ENCODE data around the gene BZW2.

GRCh38 chr7:16735020-16735419 is 89.0 kb downstream of the BZW2 start:
- TF ChIP-seq EZH2 (IDR thresholded peaks at IDR 0.05; ENCODE audit: borderline replicate concordance, insufficient read depth, low read depth, low read length, poor library complexity, severe bottlenecking) = no peak
- no peak for TF ChIP-seq CTCF (IDR thresholded peaks at IDR 0.05)

Data from B cell (primary cell).